NCI-H2107 treated with DMSO at 0.1 percent for 48 hours (cell line): ENCODE data around the gene KIF2A.

Experiments
- DNase-seq: peaks from one replicate; lab custom pipeline; 2025; ENCODE audit not compliant: unreplicated experiment; lab: John Stamatoyannopoulos, UW

The KIF2A gene

DNA sequence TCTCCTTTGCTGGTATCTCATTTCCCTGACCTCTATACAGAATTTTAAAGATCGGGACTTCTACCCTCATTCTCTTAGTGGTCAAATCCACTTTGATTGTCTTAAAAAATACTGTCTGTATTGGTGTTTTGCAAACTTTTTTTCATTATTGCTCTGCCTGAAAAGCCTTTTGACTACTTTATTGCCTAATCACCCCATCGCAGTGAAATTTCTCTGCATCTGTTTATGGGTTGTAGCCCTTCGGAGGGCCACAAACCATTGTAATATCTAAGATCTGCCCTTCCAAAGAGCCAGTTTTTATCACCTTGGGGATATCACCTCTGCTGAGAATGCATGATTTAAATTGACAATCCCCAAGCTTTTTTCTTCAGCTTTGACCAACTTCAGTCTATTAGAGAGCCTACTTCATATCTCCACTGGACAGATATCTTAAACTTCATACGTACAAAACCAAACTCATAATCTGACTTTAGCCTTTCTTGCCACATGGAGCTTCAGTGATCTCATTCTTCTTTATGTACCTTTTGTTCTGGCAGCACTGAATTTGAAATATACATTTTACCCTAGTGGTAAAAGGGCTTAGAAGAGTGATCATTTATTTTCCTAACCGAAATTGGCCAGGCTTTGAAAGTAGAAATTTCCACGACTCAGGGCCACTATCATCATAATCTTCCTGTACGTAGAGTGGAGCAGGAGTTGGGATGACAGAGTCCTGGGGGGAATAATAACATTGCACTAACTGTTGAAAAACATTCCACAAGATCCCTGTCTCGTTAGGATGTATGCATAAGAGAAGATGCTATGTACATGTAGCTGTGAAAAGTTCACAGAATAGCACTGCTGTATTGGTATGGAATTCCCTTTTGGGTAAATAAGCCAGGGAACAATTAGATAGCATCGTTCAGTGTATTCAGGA, 21.4 kb downstream of the KIF2A start:
- DNase-seq = no peak

DNA sequence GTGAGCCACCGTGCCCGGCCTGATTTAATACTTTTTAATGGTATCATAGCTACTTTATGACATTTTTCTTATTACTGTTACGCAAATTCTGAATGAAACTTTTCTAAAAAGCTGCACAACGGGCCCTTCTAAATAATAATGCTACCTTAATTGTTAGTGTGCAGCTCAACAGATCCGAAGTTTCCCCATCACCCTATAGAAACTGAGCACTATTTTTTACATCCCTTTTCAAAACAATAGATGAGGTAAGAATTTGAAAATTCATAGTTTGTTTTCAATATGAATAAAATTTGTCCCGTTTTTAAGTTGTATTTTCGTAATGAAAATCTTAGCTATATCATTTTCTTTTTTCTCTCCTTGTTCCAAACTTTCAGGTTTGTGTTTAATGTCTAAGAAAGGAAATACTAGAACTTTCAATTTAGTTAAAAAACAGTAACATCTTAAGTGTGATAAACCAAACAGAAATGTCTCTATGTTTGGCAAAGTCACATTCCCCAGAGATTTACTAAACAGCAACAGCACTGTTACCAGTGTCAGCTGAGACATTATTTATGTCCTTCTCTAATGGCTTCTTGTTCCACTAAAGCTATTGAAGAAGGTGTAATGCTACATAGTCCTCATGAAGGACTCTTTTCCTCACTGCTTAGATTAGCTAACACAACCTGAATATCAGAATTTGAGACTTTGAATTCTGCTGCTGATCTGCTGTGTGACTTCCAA, 22.9 kb downstream of the KIF2A start:
- DNase-seq = no peak

DNA sequence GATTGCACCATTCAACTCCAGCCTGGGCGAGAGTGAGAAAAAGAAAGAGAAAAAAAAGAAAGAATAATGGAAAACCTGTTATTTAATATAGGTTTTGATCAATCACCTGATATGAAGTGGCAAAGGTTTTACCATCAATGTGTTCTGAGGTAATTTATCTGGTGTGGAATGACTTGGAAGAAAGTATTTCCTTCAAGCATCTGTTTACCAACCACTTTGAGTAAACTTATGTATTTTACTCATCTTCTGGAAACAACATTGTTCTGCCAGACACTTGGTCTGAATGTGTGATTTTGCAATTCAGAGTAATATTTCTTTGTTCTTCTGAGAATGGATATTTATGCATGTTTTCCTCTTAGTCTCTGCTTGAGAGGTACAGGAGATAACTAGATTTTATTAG, 24.3 kb downstream of the KIF2A start:
- no peak for DNase-seq

DNA sequence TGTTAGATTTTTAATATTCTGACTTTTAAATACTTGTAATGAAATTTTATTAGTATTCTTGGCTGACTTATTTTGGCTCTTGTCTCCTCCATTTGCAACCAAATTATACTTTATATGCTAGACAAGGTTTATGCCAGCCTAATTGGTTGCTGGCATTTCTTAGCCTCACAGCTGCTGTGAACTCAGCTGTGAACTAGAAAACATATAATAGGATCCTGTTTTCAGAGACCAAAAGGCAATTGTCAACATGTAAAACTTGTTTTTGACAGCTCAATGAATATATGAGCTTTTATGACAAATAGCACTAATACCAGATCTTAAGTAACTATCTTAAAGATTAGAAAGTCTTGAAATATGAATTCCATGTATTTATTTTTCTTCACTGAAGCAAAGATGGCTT, 25.9 kb downstream of the KIF2A start:
- DNase-seq = no peak

DNA sequence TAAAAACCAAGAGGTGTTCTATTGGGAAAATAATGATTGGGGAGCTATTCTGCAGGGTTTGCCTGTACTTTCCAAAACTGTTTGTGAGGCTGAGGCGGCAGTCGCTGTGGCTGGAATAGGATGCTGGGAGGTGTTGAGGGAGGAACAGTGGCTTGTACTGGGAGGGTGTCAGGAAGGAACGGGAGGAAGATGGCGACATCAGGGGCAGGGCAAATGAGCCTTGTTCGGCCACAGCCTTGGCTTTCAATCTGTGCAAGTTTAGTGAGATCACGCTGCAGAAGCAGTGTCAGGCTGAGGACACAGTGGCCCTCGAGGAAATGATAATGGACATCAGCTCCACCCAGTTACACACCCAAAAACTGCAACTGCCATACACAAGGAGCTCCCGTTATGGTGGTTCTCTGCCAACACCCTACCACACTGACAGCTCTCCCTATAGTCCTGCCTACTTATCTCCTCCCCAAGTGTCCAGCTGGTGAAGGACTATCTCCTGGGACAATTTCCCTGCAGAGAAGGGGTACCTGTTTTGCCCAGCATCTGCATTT, 27.3 kb downstream of the KIF2A start:
- no peak for DNase-seq

DNA sequence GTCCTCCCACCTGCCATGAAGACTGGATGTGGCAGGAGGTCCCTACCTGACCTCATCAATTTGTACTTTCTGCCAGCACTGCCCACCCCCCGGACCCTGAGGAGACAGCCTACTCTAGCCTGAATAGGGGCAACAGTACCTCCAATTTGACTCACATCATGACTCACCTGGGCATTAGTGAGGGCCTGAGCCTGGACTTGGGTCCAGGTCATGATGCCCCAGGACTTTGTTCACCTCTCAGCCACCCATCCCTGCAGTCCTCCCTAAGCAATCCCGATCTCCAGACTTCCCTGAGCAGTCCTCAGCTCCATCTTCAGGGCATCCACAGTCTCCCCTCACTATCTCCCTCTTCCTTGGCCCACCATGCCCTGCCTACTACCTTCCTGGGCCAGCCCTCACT, 28.1 kb downstream of the KIF2A start:
- DNase-seq = no peak

DNA sequence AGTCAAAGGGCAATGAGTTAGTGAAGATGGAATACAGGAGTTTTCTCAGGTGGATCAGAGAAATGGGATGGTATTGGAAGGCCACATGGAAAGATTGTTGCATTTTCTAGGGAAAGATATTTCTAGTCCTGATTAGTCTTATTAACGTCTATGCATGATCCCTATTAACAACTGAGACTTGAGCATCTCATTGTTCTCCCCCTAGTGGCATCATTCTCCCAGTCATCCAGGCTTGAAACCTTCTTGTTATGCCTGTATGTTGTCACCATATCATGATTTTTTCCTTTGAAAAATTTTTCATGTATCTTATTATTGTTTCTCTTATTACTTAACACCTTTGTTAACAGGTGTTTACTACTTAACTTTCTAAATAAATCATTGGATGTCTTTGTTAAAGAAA, 34.4 kb downstream of the KIF2A start:
- DNase-seq = no peak

DNA sequence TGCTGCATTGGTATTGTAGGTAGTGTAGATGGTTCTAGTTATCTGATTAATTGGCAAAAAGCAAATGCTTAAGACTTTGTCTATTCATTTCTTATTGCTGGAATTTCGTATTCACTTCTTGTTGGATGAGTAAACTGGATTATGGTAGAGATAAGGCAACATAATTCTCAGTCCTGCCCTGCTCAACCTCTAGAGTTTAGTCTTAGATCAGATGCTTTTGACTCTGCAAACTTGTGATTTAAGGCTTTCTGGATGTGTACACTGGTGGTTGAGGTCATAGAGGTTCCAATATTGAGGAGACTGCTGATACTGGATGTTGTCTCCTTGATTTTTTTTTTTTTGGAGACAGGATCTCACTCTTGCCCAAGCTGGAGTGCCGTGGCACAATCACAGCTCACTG, 35.0 kb downstream of the KIF2A start:
- no peak for DNase-seq

DNA sequence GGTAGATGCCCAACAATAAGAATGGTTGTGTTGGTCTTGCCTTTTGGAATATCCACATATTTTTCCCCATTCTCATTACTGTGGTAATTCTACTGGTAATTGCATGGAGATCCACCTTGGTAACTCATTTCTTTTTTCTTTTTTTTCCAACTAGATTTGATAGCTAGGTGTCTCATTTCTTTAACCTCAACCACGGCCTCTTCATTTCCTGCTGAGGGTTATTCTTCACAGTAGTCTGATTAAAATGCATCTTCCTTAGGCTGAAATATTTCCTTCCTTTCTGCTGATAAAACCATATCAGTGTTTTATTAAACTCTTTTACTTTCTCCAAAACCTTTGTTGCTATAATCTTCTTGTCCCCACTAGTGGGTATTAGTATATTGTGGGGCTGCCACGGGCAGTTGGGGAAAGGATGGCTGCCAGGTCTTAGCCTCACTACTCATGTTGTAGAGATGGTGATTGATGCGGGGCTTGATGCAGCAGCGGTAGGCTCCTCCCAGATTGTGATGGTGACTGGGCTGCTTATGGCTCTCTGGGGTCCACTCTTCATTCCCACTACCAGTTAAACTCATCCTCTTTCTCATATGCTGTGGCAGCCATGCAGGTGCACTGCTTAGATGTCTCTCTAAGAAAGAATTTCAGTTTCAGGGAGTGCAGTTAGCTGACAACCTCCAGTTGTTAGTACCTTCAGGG, 35.9 kb downstream of the KIF2A start:
- no peak for DNase-seq

DNA sequence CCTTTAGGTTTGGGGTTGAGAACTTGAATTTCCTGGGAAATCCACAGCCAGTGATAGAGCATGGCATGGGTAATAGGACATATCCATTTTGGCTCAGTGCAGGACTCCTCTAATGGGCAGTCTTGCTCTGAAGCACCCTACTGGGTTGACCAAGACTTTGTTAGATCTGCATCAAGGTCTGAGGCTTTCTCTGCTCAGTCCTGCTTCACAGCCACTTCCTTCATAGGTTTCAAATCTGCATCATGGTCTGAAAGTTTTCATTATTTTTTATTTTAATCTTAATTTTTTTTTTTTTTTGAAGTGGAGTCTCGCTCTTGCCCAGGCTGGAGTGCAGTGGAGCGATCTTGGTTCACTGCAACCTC, 36.5 kb downstream of the KIF2A start:
- no peak for DNase-seq

DNA sequence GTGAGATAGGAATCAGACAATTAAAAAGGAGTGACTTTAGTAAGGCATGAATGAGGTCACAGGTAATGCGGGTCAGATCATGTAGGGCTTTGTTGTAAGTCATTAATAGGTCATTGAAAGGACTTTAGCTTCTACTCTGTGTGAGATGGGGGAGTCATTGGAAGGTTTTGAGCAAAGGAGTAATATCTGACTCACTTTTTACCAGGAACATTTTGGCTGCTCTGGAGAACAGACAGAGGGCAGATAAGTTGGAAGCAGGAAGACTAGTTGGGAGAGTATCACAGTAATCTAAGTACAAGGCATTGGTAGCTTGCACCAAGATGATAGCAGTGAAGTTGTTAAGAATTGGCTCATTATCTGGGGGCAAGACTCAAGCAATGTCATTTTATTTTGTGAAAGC, 37.4 kb downstream of the KIF2A start:
- no peak for DNase-seq

DNA sequence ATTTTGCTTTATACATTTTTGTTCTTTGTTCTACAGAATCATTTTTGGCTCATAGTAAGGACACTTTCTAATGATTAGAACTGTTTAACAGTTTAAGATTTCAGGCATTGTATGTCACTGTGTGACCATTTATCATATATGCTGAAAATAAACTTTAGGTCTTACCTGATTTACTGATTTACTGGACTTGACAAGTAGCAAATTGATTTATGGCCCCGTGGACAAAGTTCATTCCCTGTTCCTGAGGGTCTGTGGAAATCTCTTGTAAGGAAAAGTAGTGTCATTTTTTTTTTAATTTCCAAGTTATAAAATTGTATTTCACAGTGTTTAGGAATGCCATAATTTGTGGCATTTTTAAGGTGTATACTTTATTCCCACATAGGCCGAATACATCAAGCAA, 40.7 kb downstream of the KIF2A start:
- no peak for DNase-seq

DNA sequence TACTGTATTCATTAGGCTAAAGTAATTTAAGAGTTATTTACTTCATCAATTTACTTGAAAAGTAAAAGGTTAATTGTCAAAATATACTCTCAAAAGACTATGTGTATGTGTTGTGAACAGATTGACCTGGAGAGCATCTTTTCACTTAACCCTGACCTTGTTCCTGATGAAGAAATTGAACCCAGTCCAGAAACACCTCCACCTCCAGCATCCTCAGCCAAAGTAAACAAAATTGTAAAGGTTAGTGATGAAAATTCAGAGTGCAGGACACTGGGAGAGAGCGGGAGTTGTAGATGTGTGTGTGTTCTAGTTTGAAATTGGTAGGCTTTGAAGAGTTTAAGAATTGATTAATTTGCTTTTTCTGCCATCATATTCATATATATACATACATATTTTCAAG, 41.9 kb downstream of the KIF2A start:
- DNase-seq = no peak

DNA sequence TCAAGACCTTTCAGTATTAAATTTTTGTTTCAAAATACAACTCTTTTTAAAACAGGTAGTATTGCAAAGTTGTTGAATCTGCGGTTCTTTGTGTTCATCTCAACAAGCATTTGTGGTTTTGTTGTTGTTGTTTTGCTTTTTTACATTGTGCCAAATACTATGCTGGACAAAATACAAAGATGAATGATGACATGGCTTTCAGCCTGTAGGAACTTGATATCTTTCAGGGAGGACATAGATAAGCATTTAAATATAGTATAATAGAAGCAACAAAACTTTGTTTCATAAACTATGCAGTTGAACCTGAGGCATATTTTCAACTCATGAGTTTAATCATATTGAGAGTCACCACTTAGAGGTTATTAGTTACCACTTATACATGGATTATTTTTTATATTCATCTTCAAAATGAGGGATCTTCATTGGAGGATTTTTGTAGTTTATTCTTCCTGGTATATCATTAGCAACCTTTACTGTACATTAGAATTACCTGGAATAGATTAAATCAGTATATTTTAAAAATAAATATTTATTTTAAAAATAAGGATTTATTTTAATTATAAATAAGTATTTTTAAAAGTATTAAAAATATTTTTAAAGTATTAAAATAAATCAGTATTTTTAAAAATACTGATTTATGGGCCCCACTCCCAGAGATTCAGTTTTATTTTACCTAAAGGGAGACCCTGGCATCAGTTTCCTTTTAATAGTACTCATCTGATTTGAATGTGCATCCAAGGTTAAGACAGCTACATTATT, 42.9 kb downstream of the KIF2A start:
- DNase-seq = no peak

DNA sequence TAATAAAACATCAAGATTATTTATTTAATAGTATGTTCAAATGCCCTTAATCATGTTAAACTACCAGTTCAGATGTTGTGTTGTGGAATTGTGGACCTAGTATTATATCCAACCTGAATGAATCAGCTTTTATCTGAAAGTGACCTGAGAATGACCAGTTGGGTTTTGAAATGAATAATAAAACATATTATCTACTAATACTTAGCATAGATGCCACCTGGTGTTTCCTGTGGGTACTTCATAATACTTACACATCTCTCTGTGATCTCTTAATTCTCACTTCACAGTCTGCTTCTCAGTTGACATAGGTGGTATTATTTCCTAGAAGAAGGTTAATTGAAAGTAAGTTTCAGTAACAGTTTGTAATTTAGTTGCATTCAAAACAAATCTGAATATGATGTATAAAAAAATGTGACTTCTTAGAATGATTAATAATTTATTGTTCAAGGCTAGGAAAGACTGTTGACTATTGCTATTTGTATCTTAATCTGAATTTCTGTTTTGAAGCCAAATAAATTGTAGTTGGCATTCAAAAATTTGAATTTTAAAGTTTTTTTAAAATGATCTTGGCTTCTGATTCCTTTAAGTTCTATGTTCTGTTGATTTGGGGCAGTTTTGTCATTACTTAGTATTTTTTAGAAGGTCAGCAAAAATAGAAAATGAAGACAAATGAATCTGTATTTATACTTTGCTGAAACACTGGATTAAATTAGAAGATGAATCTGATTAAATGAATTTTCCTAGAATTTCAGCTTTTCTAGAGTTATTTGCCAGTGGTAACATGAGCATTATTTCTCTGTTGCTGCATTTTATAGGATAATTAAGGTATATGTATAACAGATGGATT, 48.2 kb downstream of the KIF2A start:
- no peak for DNase-seq

DNA sequence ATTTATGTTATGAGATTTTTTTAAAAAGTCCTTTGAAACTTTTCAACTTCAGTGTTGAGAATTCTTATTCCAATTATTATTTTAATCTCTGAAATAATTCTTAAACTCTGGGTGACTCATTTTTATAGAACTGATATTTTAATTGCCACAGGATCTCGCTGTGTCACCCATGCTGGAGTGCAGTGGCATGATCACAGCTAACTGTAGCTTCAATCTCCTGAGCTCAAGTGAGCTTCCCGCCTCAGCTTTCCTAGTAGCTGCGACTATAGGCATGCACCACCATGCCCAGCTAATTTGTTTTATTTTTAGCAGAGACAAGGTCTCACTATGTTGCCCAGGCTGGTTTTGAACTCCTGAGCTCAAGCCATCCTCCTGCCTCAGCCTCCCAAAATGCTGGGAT, 56.7 kb downstream of the KIF2A start:
- no peak for DNase-seq

DNA sequence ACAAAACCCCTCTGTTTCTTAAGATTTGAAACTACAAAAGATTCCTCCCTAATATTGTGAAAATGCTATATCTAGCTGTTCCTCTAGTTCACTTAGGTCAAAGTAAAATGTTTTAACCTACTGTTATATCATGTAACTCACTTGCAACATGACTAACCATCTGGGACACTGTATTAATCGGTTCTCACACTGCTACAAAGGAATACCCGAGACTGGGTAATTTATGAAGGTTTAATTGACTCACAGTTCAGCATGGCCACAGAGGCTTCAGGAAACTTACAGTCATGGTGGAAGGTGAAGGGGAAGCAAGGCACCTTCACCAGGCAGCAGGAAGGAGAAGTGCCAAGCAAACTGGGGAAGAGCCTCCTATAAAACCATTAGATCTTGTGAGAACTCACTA, 63.0 kb downstream of the KIF2A start:
- DNase-seq = no peak

DNA sequence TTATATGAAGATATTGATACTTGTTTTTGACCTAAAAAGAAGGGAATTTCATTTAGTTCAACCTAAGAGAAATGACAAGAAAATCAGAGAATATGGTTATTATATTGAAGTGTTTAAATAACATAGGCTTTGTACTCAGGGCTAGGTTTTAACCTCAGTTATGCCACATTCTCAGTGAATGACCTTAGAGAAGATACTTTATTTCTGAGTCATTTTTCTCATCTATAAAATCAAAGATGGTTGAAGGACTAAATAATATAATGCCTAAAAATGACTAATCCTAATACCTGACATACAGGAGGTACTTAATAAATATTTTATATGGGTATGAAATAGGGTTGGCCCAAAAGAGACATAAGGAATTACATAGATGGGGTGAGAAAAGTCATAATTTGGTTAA, 65.4 kb downstream of the KIF2A start:
- no peak for DNase-seq

DNA sequence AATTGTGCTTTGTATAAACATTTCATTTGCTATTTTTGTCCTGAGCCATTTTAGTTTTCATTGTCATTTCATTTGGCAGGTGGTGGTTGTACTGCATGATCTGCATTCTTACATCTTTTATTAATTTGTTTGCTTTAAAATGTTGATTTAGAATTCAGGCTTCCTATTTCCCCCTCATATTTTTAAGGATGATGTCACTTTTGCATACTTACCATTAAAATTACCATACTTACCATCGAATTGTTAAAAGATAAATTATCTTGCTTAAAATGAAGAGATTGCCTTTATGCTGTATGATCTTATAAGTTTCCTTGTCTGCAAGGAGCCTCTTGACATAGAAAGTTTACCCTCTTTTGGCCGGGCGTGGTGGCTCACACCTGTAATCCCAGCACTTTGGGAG, 66.6 kb downstream of the KIF2A start:
- DNase-seq = no peak

DNA sequence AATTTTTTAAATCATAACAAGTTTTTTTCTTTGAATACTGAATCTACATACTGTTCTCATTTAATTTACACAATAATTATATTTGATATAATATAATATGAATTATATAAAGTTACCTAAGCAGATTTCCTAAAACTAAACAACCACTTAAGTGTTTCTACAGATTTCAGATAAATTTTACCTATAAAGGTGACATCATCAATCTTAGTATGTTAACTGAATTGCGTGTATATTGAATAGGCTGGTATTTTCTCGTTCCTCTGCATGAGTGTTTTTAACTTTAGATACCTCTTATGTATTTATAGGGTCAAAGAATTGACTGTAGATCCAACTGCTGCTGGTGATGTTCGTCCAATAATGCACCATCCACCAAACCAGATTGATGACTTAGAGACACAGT, 67.4 kb downstream of the KIF2A start:
- DNase-seq = no peak
